ENCODE measurements around the gene LEMD1.

The LEMD1 gene

GRCh38 chr1:205351984-205352713 lies 69.7 kb downstream of the LEMD1 start:
- no peak for DNase-seq

- DNase-seq, result no peak
Observed at GRCh38 chr1:205350691-205351141, 71.1 kb downstream of the LEMD1 start.

- no peak for DNase-seq
Observed at GRCh38 chr1:205350124-205350523, 71.7 kb downstream of the LEMD1 start.

- no peak for DNase-seq
Observed at GRCh38 chr1:205348554-205349487, 73.0 kb downstream of the LEMD1 start.

GRCh38 chr1:205346956-205347574 lies 74.8 kb downstream of the LEMD1 start:
- no peak for DNase-seq

- DNase-seq, result no peak
Observed at GRCh38 chr1:205345761-205346160, 76.1 kb downstream of the LEMD1 start.

- peak; percentile 31 for DNase-seq
Observed at GRCh38 chr1:205344066-205344928, 77.6 kb downstream of the LEMD1 start.

GRCh38 chr1:205343431-205344065 lies 78.3 kb downstream of the LEMD1 start:
- DNase-seq, result peak; percentile 16

- no peak for DNase-seq
Observed at GRCh38 chr1:205342986-205343385, 78.9 kb downstream of the LEMD1 start.

GRCh38 chr1:205340676-205341075 lies 81.2 kb downstream of the LEMD1 start:
- DNase-seq, result no peak

- DNase-seq, result no peak
Observed at GRCh38 chr1:205339717-205340116, 82.1 kb downstream of the LEMD1 start.

- no peak for DNase-seq
Observed at GRCh38 chr1:205339197-205339702, 82.6 kb downstream of the LEMD1 start.

GRCh38 chr1:205338011-205338410 lies 83.8 kb downstream of the LEMD1 start:
- no peak for DNase-seq

GRCh38 chr1:205337481-205337880 lies 84.4 kb downstream of the LEMD1 start:
- no peak for DNase-seq

GRCh38 chr1:205335692-205336091 lies 86.2 kb downstream of the LEMD1 start:
- peak; percentile 73 for DNase-seq

- DNase-seq, result no peak
Observed at GRCh38 chr1:205332015-205332791, 89.7 kb downstream of the LEMD1 start.
